Transverse colon (tissue), 4 donors: ENCODE results near the gene TARP.

Source experiments
- POLR2A ChIP-seq: fragments of 450-650 bp; IDR thresholded peaks from one replicate; pipeline ENCODE4 v1.6.1; 2016; ENCODE audit warnings: antibody characterized with exemption, mild to moderate bottlenecking, moderate library complexity
- POLR2AphosphoS5 ChIP-seq, 3 donors: sonication (generic); formaldehyde crosslinking; IDR thresholded peaks; one replicate each; pipeline ENCODE4 v1.6.1; 2016; ENCODE audit warnings: antibody characterized with exemption in 3 of 3
- TF ChIP-seq, protein P1 (sequence below), 5 experiments: fragments of 200-600 bp in 3 of 5; fragments of 450-650 bp in 2 of 5; sonication (generic) in 3 of 5; IDR thresholded peaks; 1 replicate in 2 of 5; 2 replicates in 3 of 5; pipeline ENCODE4 v1.5.1; 2016 to 2017; ENCODE audit warnings: antibody characterized with exemption in 5 of 5, inconsistent platforms in 3 of 5, mild to moderate bottlenecking in 2 of 5, moderate library complexity in 1 of 5

DNA sequence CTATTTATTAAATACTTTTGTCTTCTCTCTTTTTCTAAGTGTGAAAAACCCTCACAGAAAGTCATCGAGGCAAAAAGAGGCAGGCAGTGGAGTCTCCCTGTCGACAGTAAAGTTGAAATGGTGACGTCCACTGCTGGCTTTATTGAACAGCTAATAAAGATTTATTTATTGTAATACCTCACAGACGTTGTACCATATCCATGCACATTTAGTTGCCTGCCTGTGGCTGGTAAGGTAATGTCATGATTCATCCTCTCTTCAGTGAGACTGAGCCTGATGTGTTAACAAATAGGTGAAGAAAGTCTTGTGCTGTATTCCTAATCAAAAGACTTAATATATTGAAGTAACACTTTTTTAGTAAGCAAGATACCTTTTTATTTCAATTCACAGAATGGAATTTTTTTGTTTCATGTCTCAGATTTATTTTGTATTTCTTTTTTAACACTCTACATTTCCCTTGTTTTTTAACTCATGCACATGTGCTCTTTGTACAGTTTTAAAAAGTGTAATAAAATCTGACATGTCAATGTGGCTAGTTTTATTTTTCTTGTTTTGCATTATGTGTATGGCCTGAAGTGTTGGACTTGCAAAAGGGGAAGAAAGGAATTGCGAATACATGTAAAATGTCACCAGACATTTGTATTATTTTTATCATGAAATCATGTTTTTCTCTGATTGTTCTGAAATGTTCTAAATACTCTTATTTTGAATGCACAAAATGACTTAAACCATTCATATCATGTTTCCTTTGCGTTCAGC, 43.4 kb downstream of the TARP start:
- TF ChIP-seq, protein P1, sequence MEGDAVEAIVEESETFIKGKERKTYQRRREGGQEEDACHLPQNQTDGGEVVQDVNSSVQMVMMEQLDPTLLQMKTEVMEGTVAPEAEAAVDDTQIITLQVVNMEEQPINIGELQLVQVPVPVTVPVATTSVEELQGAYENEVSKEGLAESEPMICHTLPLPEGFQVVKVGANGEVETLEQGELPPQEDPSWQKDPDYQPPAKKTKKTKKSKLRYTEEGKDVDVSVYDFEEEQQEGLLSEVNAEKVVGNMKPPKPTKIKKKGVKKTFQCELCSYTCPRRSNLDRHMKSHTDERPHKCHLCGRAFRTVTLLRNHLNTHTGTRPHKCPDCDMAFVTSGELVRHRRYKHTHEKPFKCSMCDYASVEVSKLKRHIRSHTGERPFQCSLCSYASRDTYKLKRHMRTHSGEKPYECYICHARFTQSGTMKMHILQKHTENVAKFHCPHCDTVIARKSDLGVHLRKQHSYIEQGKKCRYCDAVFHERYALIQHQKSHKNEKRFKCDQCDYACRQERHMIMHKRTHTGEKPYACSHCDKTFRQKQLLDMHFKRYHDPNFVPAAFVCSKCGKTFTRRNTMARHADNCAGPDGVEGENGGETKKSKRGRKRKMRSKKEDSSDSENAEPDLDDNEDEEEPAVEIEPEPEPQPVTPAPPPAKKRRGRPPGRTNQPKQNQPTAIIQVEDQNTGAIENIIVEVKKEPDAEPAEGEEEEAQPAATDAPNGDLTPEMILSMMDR (IDR thresholded peaks at IDR 0.05): no peak
- no peak for TF ChIP-seq POLR2A
- no peak for TF ChIP-seq POLR2AphosphoS5 (IDR thresholded peaks at IDR 0.05)
